ENCODE results near the gene SYNE2.

SYNE2 gene

DNA sequence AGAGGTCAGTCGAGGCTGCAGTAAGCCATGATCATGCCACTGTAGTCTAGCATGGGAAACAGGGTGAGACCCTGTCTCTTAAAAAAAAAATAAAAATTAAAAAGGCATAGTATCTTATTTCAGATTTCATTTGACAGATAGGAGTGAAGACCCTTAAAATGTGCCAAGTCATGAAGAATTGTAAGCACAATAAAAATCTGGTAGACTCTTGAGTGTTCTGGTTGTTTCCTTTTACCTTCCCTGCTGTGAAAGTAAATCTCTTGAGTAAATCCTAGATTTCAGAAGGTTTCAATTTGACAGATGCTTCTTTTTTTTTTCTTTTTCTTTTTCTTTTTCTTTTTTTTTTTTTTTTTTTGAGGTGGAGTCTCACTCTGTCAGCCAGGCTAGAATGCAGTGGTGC, 332.4 kb downstream of the SYNE2 start:
- no peak overlapping the region for H3K4me3 ChIP-seq (ENCODE audit: low read depth in 1 of 2, low read length in 1 of 2)
- peaks cover 64% of the 10 kb centered on the region for H3K36me3 ChIP-seq
- H3K27me3 ChIP-seq, result no peaks in the 10 kb centered on the region
- TF ChIP-seq, protein P1, sequence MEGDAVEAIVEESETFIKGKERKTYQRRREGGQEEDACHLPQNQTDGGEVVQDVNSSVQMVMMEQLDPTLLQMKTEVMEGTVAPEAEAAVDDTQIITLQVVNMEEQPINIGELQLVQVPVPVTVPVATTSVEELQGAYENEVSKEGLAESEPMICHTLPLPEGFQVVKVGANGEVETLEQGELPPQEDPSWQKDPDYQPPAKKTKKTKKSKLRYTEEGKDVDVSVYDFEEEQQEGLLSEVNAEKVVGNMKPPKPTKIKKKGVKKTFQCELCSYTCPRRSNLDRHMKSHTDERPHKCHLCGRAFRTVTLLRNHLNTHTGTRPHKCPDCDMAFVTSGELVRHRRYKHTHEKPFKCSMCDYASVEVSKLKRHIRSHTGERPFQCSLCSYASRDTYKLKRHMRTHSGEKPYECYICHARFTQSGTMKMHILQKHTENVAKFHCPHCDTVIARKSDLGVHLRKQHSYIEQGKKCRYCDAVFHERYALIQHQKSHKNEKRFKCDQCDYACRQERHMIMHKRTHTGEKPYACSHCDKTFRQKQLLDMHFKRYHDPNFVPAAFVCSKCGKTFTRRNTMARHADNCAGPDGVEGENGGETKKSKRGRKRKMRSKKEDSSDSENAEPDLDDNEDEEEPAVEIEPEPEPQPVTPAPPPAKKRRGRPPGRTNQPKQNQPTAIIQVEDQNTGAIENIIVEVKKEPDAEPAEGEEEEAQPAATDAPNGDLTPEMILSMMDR (IDR thresholded peaks at IDR 0.05), result no peak
- H3K27ac ChIP-seq, result no peak overlapping the region
- H3K4me1 ChIP-seq (ENCODE audit: control insufficient read depth in 1 of 2, insufficient read depth in 1 of 2, low read depth in 1 of 2, low read length in 1 of 2), result no peaks in the 10 kb centered on the region
- no peaks in the 10 kb centered on the region for H3K9me3 ChIP-seq

DNA sequence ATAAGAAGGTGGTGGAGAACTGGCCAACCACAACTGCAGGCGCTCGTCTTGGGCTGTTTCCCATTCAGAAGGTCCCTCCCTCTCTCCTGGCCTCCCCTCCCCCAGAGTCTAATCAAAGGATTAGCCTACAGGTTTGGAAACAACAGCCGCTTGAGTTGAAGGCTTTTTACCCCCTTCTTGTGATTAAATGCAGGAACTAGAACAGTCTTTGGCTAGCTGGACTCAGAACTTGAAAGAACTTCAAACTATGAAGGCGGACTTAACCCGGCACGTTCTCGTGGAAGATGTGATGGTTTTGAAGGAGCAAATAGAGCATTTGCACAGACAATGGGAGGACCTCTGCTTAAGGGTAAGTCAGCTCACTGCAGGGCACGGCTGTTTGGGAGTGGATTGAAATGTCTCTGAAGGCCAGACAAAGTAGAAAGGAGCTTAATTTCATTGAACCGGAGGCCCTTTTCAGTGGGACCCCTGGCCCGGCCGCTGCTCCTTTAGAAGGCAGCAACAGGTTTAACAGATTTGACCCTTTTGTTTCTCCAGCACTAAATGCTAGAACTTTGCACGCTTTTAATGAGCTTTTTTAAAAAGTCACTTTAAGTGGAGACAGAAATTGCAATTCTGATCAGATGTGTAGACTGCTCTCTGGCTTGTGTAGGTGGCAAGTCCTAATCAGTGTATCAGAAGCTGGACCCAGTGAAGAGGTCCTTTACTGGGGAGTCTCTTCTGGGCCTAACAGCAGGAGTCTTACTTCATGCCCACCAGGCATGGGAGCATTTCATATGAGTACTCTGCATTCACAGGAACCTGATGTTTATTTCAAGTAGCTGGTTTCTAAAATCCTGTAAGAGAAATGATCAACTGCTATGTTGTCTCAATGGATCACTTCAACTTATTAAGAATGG, 333.7 kb downstream of the SYNE2 start:
- TF ChIP-seq, protein P1 (IDR thresholded peaks at IDR 0.05), result no peak
- no peaks in the 10 kb centered on the region for H3K4me1 ChIP-seq (ENCODE audit: control insufficient read depth in 1 of 2, insufficient read depth in 1 of 2, low read depth in 1 of 2, low read length in 1 of 2)
- no peaks in the 10 kb centered on the region for H3K27me3 ChIP-seq
- no peak overlapping the region for H3K4me3 ChIP-seq (ENCODE audit: low read depth in 1 of 2, low read length in 1 of 2)
- H3K27ac ChIP-seq, result no peak overlapping the region
- no peaks in the 10 kb centered on the region for H3K9me3 ChIP-seq
- peaks cover 67% of the 10 kb centered on the region for H3K36me3 ChIP-seq

DNA sequence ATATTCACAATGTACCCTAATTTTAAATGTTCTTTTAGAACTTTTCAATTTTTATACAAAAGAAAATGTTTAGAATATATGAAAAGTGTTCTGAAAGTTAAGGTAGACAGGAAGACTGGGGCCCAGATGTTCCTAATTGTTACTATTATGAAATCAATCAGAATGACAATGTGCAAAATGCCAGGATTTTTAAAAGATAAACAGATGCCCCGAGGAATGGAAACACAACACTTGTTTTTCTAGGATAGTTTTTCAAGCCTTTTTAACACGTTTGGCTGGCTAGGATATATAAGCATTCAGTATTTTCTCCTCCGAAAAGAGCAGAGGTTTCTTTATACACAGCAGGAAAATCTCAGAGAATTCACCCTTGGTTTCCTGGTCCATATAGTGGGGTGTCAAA, 334.5 kb downstream of the SYNE2 start:
- Histone ChIP-seq H3K27me3 (no peaks in the 10 kb centered on the region), H3K36me3 (peaks cover 69% of the 10 kb centered on the region), H3K4me1 (ENCODE audit: control insufficient read depth in 1 of 2, insufficient read depth in 1 of 2, low read depth in 1 of 2, low read length in 1 of 2) (no peaks in the 10 kb centered on the region), H3K4me3 (ENCODE audit: low read depth in 1 of 2, low read length in 1 of 2) (no peak overlapping the region), H3K27ac (no peak overlapping the region), H3K9me3 (no peaks in the 10 kb centered on the region)
- TF ChIP-seq, protein P1 (IDR thresholded peaks at IDR 0.05), result no peak

DNA sequence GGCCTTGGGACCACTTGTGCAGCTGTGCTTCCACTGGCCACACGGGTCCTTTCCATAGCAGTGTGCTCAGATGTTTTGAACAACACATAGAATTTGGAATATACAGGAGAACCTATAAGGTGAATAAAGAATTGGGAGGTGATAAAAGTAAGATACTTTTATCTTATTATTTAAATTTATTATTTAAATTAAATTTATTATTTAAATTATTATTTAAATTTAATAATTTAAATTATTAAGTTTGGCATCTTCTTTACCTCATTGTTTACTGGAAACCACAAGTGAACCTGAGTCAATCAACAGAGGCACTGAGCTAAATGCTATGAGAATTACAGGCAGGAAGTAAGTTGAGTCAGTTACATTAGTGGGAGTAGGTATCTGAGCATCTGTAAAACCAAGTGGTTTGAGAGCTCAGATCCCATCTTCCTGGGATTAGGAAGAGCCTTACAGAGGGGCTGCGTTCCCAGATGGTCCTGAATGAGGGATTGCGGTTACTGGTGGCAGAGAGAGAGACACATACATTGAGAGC, 338.2 kb downstream of the SYNE2 start:
- no peak overlapping the region for H3K27ac ChIP-seq
- no peak overlapping the region for H3K4me3 ChIP-seq (ENCODE audit: low read depth in 1 of 2, low read length in 1 of 2)
- peaks cover 92% of the 10 kb centered on the region for H3K36me3 ChIP-seq
- no peaks in the 10 kb centered on the region for H3K9me3 ChIP-seq
- TF ChIP-seq, protein P1 (IDR thresholded peaks at IDR 0.05), result no peak
- H3K27me3 ChIP-seq, result peaks cover 5% of the 10 kb centered on the region
- H3K4me1 ChIP-seq (ENCODE audit: control insufficient read depth in 1 of 2, insufficient read depth in 1 of 2, low read depth in 1 of 2, low read length in 1 of 2), result no peaks in the 10 kb centered on the region

DNA sequence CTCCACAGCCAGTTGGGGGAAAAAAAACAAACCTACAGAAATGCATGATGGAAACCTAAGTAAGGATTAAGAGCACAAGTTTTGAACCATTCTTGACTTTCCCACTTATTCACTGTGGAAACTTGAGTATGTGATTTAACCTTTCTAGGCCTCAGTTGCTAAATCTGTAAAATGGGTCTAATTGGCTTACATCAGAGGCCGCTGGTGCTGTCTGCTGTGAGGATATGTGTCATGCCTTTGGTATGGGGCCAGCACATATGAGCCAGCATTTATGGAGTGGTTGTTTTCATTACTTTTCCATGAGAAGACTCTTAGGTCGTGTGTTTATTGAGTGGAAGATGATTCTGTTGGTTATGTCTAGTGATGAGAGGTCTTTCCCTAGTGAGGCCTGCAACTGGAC, 339.0 kb downstream of the SYNE2 start:
- Histone ChIP-seq H3K36me3 (peaks cover 88% of the 10 kb centered on the region), H3K4me1 (ENCODE audit: control insufficient read depth in 1 of 2, insufficient read depth in 1 of 2, low read depth in 1 of 2, low read length in 1 of 2) (no peaks in the 10 kb centered on the region), H3K4me3 (ENCODE audit: low read depth in 1 of 2, low read length in 1 of 2) (no peak overlapping the region), H3K9me3 (no peaks in the 10 kb centered on the region), H3K27ac (no peak overlapping the region), H3K27me3 (peaks cover 12% of the 10 kb centered on the region)
- TF ChIP-seq, protein P1 (IDR thresholded peaks at IDR 0.05), result no peak
